Tibial artery (tissue), 4 donors: Measurements from ENCODE around the gene ZNF516.

Source experiments
- DNase-seq, 2 donors: peaks; one replicate each; pipeline ENCODE4 v3.0.0-alpha.2; 2019
- H3K27ac ChIP-seq, 2 donors: fragments of 200-600 bp; sonication (generic) in 1 of 2; 1 replicate in 1 of 2; 2 replicates in 1 of 2; pipeline ENCODE4 v1.5.1; 2018 to 2019; ENCODE audit warnings: mild to moderate bottlenecking in 1 of 2
- H3K27me3 ChIP-seq, 2 donors: fragments of 200-600 bp; sonication (generic) in 1 of 2; one replicate each; pipeline versions ENCODE4 v1.5.1 to v1.6.0; 2016 to 2019
- H3K36me3 ChIP-seq, 3 donors: fragments of 200-600 bp; sonication (generic) in 2 of 3; one replicate each; pipeline ENCODE4 v1.5.1; 2016 to 2019; ENCODE audit warnings: mild to moderate bottlenecking in 2 of 3
- H3K4me1 ChIP-seq, 4 donors: fragments of 200-600 bp; sonication (generic) in 2 of 4; 1 replicate in 3 of 4; 2 replicates in 1 of 4; pipeline ENCODE4 v1.5.1; 2016 to 2019
- H3K4me3 ChIP-seq, 2 donors: fragments of 200-600 bp; sonication (generic) in 1 of 2; 1 replicate in 1 of 2; 2 replicates in 1 of 2; pipeline ENCODE4 v1.5.1; 2018 to 2019; ENCODE audit warnings: mild to moderate bottlenecking in 2 of 2
- H3K9me3 ChIP-seq, 3 donors: fragments of 200-600 bp; sonication (generic) in 1 of 3; one replicate each; pipeline ENCODE4 v1.5.1; 2016 to 2019
- intact Hi-C: fragments of 100-400 bp; cut with DNase I; formaldehyde crosslinking; loops from one replicate; pipeline ENCODE4 v1.15.0; 2023; ENCODE audit warnings: low total_unique reads
- TF ChIP-seq, protein P1 (sequence below), 2 experiments: fragments of 200-600 bp in 1 of 2; fragments of 450-650 bp in 1 of 2; IDR thresholded peaks; one replicate each; pipeline ENCODE4 v1.5.1; 2017 to 2019; ENCODE audit warnings: antibody characterized with exemption in 2 of 2, mild to moderate bottlenecking in 1 of 2, moderate library complexity in 1 of 2

ZNF516 gene

GRCh38 chr18:76451396-76452331, 43.4 kb downstream of the ZNF516 start:
- Histone ChIP-seq H3K27me3 (no peaks in the 10 kb centered on the region), H3K4me3 (peak overlapping the region; percentile 60 to 69), H3K27ac (peak overlapping the region; percentile 71), H3K4me1 (peaks cover 0 to 20% (median 9%) of the 10 kb centered on the region in 4 donors), H3K9me3 (no peaks in the 10 kb centered on the region), H3K36me3 (no peaks in the 10 kb centered on the region)
- no peak for DNase-seq
- intact Hi-C loops: no loop called here
- TF ChIP-seq, protein P1, sequence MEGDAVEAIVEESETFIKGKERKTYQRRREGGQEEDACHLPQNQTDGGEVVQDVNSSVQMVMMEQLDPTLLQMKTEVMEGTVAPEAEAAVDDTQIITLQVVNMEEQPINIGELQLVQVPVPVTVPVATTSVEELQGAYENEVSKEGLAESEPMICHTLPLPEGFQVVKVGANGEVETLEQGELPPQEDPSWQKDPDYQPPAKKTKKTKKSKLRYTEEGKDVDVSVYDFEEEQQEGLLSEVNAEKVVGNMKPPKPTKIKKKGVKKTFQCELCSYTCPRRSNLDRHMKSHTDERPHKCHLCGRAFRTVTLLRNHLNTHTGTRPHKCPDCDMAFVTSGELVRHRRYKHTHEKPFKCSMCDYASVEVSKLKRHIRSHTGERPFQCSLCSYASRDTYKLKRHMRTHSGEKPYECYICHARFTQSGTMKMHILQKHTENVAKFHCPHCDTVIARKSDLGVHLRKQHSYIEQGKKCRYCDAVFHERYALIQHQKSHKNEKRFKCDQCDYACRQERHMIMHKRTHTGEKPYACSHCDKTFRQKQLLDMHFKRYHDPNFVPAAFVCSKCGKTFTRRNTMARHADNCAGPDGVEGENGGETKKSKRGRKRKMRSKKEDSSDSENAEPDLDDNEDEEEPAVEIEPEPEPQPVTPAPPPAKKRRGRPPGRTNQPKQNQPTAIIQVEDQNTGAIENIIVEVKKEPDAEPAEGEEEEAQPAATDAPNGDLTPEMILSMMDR (IDR thresholded peaks at IDR 0.05): no peak

GRCh38 chr18:76450452-76451395, 44.3 kb downstream of the ZNF516 start:
- DNase-seq: peak in 1 of 2 donors; percentile 64
- Histone ChIP-seq H3K4me1 (peaks cover 0 to 24% (median 14%) of the 10 kb centered on the region in 4 donors), H3K36me3 (no peaks in the 10 kb centered on the region), H3K4me3 (peak overlapping the region; percentile 60 to 69), H3K27ac (peak overlapping the region; percentile 71), H3K27me3 (no peaks in the 10 kb centered on the region), H3K9me3 (no peaks in the 10 kb centered on the region)
- TF ChIP-seq, protein P1 (IDR thresholded peaks at IDR 0.05): no peak
- intact Hi-C loops: no loop called here

DNA sequence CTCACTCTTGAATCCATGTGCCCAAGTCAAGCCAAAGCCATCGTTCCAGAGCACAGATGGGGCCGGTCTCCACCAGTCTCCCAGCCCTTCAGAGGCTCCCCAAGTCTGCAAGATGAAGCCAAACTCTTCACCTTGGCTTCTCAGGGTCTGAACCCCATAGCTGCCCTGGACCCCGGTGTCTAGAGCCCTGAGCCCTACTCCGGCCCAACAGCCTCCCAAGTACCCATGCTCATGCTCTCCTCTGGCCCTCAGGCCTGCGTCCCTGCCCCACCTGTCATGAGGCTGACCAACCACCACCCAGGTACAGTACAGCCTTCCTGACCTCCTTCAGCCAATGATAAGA, 46.0 kb downstream of the ZNF516 start:
- no peak overlapping the region for H3K27ac ChIP-seq
- H3K36me3 ChIP-seq: no peaks in the 10 kb centered on the region
- H3K9me3 ChIP-seq: no peaks in the 10 kb centered on the region
- intact Hi-C loops: no loop called here
- no peaks in the 10 kb centered on the region for H3K27me3 ChIP-seq
- TF ChIP-seq, protein P1 (IDR thresholded peaks at IDR 0.05): no peak
- DNase-seq: no peak
- peaks cover 0 to 32% (median 20%) of the 10 kb centered on the region in 4 donors for H3K4me1 ChIP-seq
- H3K4me3 ChIP-seq: no peak overlapping the region

GRCh38 chr18:76448256-76449110, 46.6 kb downstream of the ZNF516 start:
- DNase-seq: no peak
- no peaks in the 10 kb centered on the region for H3K9me3 ChIP-seq
- no peak overlapping the region for H3K27ac ChIP-seq
- H3K4me1 ChIP-seq: peaks cover 0 to 32% (median 20%) of the 10 kb centered on the region in 4 donors
- H3K4me3 ChIP-seq: no peak overlapping the region
- TF ChIP-seq, protein P1 (IDR thresholded peaks at IDR 0.05): no peak
- no peaks in the 10 kb centered on the region for H3K27me3 ChIP-seq
- no peaks in the 10 kb centered on the region for H3K36me3 ChIP-seq
- intact Hi-C loops: no loop called here
